ENCODE measurements around the gene GSTA1.

DNA sequence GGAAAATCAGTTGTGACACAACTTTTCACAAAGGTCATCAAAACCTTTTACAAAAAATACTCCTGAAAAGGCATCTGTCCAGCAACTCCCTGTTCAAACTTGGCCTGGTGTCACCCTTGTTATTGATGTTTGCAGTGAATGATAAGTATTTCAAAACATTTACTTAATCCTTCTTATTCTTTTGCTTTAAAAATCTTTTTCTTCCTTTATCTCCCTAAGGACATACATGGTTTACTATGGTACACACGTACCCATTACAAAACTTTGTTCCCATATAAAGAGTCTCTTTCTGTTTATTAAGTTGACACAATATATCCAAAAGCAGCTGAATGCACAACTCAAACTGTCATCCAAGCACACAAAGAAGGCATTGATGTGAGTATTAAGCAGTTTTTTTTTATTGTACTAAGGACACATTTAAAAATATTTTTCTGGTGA lies 57.8 kb downstream of the GSTA1 start:
- TF ChIP-seq TAF1 (IDR thresholded peaks at IDR 0.05; ENCODE audit: low read depth, low read length): no peak
- no peak for TF ChIP-seq POLR2A (IDR thresholded peaks at IDR 0.05; ENCODE audit: low read depth, low read length)
- TF ChIP-seq POLR2AphosphoS5 (IDR thresholded peaks at IDR 0.05; ENCODE audit: low read depth, low read length): no peak
- TF ChIP-seq POU2F2 (IDR thresholded peaks at IDR 0.05; ENCODE audit: low read depth, low read length): no peak
- no peak for TF ChIP-seq SPI1 (IDR thresholded peaks at IDR 0.05; ENCODE audit: low read depth, low read length)
